ENCODE results near the gene GBX2. TPM values are rescaled to one million over a fixed set of nuclear protein-coding genes. Genes with fewer than 3 reads are reported as not detected.

Gene GBX2
- total and polyA plus RNA-seq, 2 experiments from 2014 or later = 0.99 to 1.3 TPM

GRCh38 chr2:236214376-236214995 lies 46.3 kb upstream of the GBX2 start:
- Histone ChIP-seq H3K27me3 (ENCODE audit: insufficient read depth) (no peaks in the 10 kb centered on the region), H3K9me2 (ENCODE audit: insufficient read depth) (no peaks in the 10 kb centered on the region), H3K27ac (ENCODE audit: low read depth) (no peak overlapping the region), H3K36me3 (ENCODE audit: insufficient read depth) (no peaks in the 10 kb centered on the region), H3F3A (replicated peaks; ENCODE audit: low read depth) (no peaks in the 10 kb centered on the region), H3K4me2 (no peak overlapping the region), H3K4me3 (no peak overlapping the region), H3K79me2 (replicated peaks; ENCODE audit: insufficient read depth) (no peaks in the 10 kb centered on the region), H3K4me1 (ENCODE audit: insufficient read depth) (no peaks in the 10 kb centered on the region), H4K20me1 (replicated peaks; ENCODE audit: insufficient read depth) (no peaks in the 10 kb centered on the region), H2AFZ (peak overlapping the region; percentile 63; the same call in 1 of the 2 replicates)
- TF ChIP-seq STAT1 (IDR thresholded peaks at IDR 0.05; ENCODE audit: unreplicated experiment) = no peak
- no peak for TF ChIP-seq CREB1 (CRISPR knock-in tag; IDR thresholded peaks at IDR 0.05; ENCODE audit: low read depth)
- TF ChIP-seq CTCF (conservative IDR thresholded peaks at IDR 0.05; ENCODE audit: low read depth in 2 of 2) = no peak
- TF ChIP-seq, protein P1, sequence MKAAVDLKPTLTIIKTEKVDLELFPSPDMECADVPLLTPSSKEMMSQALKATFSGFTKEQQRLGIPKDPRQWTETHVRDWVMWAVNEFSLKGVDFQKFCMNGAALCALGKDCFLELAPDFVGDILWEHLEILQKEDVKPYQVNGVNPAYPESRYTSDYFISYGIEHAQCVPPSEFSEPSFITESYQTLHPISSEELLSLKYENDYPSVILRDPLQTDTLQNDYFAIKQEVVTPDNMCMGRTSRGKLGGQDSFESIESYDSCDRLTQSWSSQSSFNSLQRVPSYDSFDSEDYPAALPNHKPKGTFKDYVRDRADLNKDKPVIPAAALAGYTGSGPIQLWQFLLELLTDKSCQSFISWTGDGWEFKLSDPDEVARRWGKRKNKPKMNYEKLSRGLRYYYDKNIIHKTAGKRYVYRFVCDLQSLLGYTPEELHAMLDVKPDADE (IDR thresholded peaks at IDR 0.05) = no peak
- TF ChIP-seq POLR2AphosphoS5 (IDR thresholded peaks at IDR 0.05; ENCODE audit: low read depth) = no peak
- TF ChIP-seq EZH2phosphoT487 (IDR thresholded peaks at IDR 0.05; ENCODE audit: unreplicated experiment) = no peak
- TF ChIP-seq NANOG (IDR thresholded peaks at IDR 0.05; ENCODE audit: borderline replicate concordance) = no peak
- no peak for TF ChIP-seq REST (IDR thresholded peaks at IDR 0.05; ENCODE audit: unreplicated experiment)
- no peak for TF ChIP-seq ZNF114 (CRISPR knock-in tag; IDR thresholded peaks at IDR 0.05)
- no peak for TF ChIP-seq ZNF462 (CRISPR knock-in tag; IDR thresholded peaks at IDR 0.05)
- TF ChIP-seq ZNF331 (CRISPR knock-in tag; IDR thresholded peaks at IDR 0.05; ENCODE audit: low read depth) = no peak
- no peak for TF ChIP-seq JUNB (IDR thresholded peaks at IDR 0.05; ENCODE audit: unreplicated experiment)
- no peak for TF ChIP-seq EZH2 (IDR thresholded peaks at IDR 0.05; ENCODE audit: low read depth, unreplicated experiment)
- DNase-seq (ENCODE audit: low spot score) (no peak), ATAC-seq (peak; percentile 48)
- H3K27ac Mint-ChIP-seq = no peak overlapping the region
- no peaks in the 10 kb centered on the region for H3K9me3 Mint-ChIP-seq
- H3K27me3 Mint-ChIP-seq (ENCODE audit: insufficient read depth, low read depth, poor library complexity) = peaks cover 19% of the 10 kb centered on the region
- peaks cover 13% of the 10 kb centered on the region for H3K4me1 Mint-ChIP-seq
- H3K4me3 Mint-ChIP-seq = no peak overlapping the region
- no peaks in the 10 kb centered on the region; the same call in 2 of the 3 replicates for H3K36me3 Mint-ChIP-seq (ENCODE audit: low read depth)
